GM18505 (cell line): ENCODE data around the gene EIPR1.

Source experiments
- ATAC-seq: cut with Tn5 transposase; IDR thresholded peaks from one replicate; pipeline ENCODE4 v1.9.1; 2021; ENCODE audit not compliant: unreplicated experiment
- POLR2A ChIP-seq: IDR thresholded peaks from 4 replicates; pipeline ENCODE4 v1.6.1; 2011; ENCODE audit warnings: borderline replicate concordance; ENCODE audit not compliant: insufficient read depth, insufficient read length; ENCODE audit errors: extremely low read depth

Gene EIPR1

GRCh38 chr2:3146175-3146574 lies 231.4 kb downstream of the EIPR1 start:
- TF ChIP-seq POLR2A = no peak

GRCh38 chr2:3145471-3146021 lies 232.1 kb downstream of the EIPR1 start:
- no peak for ATAC-seq
- no peak for TF ChIP-seq POLR2A

More at GRCh38 chr2:3146175-3146574, 231.4 kb downstream of the EIPR1 start:
- no peak for ATAC-seq

- no peak for ATAC-seq
Measured at GRCh38 chr2:3144856-3145255, 232.8 kb downstream of the EIPR1 start.

GRCh38 chr2:3143602-3144001 lies 234.0 kb downstream of the EIPR1 start:
- no peak for TF ChIP-seq POLR2A
- ATAC-seq = no peak

More at GRCh38 chr2:3144856-3145255, 232.8 kb downstream of the EIPR1 start:
- no peak for TF ChIP-seq POLR2A

GRCh38 chr2:3142961-3143571 lies 234.6 kb downstream of the EIPR1 start:
- ATAC-seq = no peak
- no peak for TF ChIP-seq POLR2A

GRCh38 chr2:3142210-3142609 lies 235.4 kb downstream of the EIPR1 start:
- no peak for ATAC-seq
- no peak for TF ChIP-seq POLR2A

GRCh38 chr2:3141696-3142095 lies 235.9 kb downstream of the EIPR1 start:
- no peak for ATAC-seq
- no peak for TF ChIP-seq POLR2A

- ATAC-seq = no peak
- TF ChIP-seq POLR2A = no peak
Measured at GRCh38 chr2:3139906-3140305, 237.7 kb downstream of the EIPR1 start.
